ENCODE measurements around the gene PAQR5.

PAQR5 gene

DNA sequence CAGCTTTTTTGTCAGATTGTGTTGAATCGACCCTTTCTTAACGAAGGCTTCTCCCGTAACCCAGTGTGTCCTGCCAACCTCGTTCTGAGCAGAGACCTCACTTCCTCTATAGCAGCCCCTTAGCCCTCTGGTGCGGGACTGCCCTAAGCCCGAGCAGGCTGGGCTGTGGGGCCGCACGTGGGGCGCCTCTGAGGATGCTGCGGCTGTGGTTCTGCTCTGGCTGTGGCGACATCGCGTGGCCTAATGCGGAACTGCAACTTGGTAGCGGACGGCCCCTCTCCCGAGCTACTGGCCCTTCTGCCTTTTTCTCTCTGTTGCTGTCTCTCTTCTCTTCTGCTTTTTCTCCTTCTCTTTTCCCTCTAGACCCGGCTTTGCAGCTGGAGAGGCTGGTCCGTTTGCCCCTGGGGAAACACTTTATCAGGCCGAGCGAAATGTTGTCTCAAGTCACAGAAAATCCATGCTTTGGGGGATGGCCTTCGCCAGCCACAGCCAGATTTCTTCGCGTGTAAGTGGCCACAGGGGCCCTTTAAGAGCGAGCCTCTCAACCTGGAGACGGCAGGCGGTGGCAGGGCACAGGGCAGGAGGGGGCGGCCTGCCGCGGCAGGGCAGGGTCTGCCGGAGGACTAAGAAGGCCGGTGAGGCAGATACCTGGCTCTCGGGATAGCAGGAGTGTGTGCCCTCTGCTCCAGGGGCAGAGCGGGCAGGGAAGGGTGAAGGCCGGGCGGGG lies 96.0 kb downstream of the PAQR5 start:
- DNase-seq = peak; percentile 91

DNA sequence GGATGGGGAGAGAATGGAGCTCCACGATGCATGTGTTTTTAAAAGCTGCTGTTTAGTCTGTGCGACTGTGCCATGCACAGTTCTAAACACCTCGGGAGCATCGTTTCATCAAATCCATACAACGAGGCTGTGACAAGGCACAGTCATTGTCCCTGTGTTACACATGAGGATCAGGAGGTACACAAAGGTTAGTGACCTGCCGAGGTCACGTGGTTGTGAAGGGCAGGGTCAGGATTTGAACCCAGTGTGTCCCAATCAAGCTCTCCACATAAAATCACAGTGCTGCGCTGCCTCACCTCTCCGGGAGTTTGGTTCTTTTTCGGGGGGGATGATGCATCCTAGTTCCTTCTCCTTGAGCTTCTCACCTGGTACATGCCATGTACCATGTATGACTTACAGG lies 96.7 kb downstream of the PAQR5 start:
- no peak for DNase-seq

DNA sequence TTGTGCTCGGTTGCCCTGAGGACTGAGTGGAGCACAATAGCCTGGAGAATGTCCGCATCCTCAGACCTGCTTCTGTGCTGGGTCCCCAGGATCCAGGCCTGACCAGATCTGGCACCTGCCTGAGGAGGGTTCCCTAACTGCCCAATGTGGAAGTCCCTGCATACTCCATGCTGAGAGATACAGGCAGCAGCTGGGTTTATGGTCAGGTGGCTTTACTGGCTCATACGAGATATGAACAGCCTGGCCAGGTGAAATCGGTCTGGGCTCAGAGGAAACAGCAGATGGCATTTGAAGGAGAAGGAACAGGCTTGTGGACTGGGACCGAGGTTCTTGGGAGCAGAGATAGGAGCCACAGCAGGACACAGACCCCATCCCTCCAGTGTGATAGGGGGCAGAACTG lies 97.3 kb downstream of the PAQR5 start:
- peak; percentile 17 for DNase-seq

DNA sequence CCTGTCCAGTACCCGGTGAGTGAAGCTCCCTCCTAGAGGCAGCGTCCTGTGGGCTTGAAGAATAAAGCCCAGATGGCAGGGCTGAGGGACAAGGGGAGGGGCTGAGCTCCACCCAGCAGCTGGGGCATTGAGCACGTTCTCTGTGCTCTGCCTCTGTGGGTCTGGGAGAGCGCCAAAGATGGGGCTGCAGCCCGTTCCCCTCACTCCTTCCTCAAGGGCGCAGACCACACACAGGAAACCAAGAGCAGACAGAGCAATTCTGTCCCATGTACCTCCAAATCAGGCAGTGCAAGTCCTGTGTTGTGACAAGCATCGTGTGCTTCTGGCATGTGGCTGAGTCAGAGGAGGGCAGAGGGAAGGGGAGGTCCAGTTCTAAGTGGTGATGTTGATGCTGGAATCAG lies 99.8 kb downstream of the PAQR5 start:
- DNase-seq = peak; percentile 73

DNA sequence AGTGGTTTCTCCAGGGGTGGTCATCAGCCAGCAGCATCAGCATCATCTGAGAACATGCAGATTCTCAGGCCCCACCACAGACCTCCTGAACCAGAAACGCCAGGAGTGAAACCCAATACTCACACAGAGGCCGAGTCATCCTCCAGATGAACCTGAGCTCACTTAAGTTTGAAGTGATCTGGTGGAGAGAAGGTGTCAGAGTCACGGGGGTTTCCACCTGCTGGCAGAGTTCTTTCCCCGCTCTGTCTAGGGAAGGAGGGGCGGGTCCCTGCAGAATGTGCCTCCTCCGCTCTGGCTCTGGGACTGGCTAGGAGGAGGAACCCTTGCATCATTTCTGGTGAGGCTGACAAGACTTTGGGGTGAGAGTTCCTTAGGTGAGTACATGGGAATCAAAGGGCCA lies 102.1 kb downstream of the PAQR5 start:
- DNase-seq = no peak

DNA sequence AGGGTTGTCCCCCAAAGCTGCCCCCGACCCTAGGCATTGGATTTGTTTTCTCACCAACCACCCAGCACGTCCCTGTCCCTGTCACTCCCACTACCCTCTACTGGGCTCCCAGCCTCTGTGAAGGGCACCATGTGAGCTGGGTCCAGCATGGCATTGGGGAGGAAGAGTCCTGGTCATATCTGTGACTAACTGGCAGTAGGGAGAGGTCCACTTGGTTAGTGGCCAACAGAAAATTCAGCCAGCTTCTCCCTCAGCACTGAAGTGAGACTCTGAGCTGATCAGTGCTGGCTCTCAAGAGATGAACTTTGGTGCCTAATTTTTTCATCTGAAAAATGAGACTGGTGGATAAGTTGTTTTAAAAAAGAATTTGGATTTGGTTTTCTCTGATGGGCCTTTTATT lies 104.1 kb downstream of the PAQR5 start:
- DNase-seq = no peak

DNA sequence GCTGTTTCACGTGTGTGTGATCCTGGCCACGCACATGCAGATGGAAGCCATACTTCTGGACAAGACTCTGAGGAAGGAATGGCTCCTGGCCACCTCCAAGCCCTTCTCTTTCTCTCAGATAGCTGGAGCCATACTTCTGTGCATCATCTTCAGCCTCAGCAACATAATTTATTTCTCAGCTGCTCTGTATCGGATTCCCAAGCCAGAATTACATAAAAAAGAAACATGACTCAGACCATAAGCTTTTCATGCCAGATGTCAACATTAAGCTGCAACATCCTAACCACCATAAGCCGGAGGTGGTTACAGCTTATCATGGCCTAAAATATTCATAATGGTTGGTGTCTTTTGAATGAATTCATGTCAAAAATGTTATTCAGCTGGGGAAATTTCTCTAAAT lies 104.9 kb downstream of the PAQR5 start:
- peak; percentile 61 for DNase-seq

DNA sequence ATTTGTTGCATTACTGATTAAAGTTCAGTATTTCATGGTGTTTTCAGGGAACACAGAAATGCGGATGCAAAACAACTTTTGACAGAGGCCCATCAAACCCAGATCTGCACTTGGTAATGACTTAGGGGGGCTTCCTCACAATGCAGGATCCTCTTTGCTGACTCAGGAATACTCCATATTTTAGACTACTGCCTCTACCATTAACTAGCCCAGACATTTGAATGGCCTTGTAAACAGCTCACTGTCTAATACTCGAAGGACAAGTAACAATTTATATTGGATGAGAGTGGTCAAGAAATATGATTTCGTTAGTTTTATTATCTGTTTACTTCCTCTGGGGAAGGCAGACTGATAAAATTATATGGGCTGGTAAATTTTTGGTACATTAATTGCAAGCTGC lies 106.4 kb downstream of the PAQR5 start:
- no peak for DNase-seq

DNA sequence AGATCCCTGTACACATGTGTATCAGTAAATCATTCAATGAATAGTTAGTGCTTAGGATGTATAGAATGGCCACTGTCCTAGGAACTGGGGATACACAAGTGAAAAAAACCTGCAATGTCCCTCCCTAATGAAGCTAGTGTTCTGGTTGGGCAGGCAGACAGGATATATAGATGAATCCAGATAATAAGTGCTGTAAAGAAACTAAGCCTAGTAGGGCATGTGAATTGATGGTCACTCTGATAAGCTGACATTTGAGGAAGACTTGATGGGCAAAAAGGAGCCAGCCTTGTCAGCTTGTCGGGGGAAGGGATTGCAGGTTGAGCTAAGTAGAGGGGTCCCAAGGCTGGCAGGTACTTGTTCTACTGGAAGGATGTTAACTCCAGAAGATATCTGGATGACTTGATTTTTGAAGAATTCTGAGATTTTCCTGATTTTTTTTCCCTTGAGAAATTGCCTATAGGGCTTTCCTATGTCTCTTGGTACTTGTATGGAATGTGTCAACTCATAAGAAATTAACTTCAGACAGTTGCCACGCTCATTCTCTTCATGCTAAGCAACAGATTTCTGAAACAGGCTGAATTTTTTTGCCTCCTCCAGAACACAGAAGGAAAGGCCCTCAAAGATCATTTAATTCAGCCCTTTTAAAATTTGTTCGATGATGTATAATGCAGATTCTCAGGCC lies 109.1 kb downstream of the PAQR5 start:
- no peak for DNase-seq

DNA sequence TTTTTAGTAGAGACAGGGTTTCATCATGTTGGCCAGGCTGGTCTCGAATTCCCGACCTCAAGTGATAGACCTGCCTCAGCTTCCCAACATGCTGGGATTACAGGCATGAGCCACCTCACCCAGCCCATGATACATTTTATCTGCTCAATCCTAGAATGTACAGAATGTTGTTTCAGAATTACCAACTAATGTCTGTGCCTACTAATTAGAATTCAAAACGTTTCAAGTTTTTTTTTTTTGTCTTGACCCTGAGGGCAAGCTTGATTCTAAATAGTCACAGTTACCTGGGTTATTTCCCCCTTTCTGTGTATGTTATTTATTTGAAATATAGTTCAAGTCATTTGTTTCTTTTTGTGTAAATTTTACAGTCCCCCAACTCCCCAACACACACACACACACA lies 110.1 kb downstream of the PAQR5 start:
- no peak for DNase-seq

DNA sequence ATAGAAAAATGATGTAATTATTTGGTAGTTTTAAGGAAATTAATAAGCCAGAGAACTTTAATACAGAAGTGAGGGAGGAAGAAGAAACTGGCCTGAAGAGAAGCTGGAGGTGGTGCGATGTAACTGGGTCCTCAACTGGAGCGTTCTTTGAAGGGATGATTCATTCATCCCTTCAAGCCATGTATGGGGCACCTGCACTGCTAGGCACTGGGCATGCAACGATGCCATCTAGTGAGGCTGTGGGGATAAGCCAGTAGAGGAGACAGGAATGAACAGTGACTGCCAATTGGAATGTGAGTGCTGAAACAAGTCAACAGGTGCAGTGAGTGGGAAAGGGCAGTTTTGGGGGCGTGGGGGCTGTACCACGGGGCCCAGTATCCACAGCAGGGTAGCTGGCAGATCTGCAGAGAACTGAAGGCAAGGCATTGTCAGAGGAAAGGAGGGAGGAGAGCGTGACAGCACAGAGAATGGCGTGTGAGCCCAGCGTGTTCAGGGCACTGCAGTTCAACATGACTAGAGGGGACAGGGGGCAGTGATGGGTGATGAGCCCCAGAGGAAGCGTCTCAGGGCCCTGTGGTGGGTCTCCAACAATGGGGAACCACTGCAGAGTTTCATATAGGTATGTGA lies 111.6 kb downstream of the PAQR5 start:
- peak; percentile 44 for DNase-seq

DNA sequence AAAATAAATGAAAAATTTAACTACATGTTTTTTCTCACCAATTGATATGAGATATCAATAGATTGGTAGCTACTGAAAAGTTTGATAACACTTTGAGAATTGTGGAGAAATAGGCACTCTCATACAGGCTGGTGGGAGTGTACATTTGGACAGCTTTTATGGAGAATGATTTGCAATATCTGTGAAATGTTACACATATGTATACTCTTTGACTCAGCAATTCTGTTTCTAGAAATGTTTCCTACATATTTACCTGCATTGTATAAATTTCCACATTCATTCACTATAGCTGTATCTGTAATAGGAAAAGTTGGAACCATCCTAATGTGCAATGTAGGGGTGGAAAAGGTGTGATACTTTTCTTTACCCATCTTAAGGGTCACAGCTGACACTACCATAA lies 113.6 kb downstream of the PAQR5 start:
- no peak for DNase-seq

DNA sequence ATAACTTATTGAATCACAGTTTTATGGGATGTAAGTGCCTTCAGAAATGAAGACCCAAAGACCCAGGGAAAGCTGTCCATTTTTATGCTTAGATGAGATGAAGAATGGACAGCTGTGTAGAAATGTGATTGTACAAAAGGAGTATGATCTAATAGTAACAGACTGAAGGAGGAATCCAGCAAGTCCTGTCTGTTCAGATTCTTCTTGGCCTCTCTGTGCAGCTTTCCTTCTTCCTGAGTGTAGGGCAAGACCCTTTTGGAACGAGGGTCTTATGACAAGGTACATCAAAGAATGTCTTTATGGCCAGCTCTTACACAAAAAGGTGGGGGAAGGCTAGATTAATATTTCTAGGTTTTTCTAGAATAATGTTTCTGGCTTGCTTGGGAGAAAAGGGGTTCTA lies 114.0 kb downstream of the PAQR5 start:
- no peak for DNase-seq

DNA sequence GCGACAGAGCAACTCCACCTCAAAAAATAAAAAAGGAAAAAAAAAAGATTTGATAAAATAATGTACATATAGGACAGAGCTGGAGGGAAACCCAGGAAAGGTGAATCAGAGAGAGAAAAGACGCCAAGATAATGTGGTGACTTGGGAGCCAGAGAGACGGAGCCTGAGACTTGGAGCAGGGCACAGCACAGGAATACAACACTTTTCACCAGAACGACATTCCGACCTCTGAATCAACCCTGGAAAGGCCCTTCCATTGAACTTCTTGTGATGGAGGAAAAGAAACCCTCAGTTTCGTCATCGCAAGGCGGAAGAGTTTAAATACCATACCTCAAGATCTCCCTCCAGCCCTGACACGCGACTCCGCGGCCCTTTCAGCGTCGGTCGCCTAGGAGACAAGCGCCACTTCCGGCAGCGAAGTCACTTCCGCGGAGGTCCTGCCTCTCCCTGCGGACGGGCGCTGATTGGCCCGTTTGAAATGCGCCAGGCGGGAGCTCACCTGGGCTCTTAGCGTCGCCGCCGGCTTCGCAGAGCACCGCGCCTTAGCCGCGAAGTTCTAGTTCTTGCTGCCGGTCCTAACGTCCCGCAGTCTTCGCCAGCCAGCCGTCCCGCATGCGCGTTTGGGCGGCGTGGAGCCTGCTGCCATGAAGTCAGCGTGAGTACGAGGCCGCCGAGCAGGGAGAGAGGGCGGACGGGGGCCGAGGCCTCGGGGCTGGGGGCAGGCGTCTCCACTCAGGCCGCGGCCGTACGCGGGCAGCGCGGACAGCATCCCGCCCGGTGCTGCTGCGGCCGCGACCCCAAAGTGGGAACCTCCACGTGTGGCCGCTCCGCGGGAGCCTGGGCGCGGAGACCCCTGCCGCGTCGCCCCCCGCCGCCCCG lies 115.3 kb downstream of the PAQR5 start, which contains the start of gene KIF23:
KIF23 (plus strand) TSS at position 528 of the 879 bp plus-strand sequence; CDS start at position 645, 117 bp downstream.
- DNase-seq = peak; percentile 97

DNA sequence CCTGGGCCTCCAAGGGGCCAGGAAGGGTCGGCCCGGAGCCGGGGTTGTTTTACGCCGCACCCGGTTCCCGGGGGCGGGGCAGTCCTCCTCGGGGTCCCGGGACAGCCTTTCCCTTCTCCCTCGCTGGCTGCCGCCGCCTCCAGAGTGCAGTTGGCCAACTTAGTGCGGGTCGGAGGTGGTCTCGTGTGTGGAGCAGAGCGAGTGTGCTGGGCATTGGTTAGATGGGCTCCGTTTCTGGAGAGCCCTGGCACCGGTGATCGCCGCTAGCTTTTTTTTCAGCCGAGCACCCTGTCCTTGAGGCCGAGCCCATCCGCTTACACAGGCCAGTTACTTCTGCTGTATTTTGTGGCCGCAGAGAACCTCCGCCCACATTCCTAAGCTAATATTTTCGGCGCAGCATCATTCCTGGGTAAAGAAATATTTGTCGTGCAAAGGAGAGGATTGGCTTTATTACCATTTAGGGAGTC lies 116.0 kb downstream of the PAQR5 start:
- DNase-seq = peak; percentile 56

DNA sequence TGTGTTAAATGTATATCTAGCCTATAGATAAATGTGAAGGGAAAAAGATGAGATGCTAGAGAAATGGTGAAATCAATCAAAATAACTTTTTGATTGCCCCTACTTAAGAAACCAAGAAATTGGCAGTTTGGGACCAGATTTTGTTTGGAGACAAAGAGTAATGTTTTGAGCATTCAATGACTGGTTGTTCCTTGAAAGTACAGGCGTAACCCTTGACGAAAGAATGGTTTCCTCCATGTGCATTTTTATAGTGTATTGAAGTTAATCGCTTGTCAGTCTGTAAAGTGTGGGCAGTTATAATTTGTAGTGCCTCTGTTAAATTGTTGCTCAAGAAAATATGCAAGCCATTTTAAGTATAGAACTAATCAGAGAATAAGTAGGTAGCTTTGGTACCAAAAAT lies 116.7 kb downstream of the PAQR5 start:
- no peak for DNase-seq

DNA sequence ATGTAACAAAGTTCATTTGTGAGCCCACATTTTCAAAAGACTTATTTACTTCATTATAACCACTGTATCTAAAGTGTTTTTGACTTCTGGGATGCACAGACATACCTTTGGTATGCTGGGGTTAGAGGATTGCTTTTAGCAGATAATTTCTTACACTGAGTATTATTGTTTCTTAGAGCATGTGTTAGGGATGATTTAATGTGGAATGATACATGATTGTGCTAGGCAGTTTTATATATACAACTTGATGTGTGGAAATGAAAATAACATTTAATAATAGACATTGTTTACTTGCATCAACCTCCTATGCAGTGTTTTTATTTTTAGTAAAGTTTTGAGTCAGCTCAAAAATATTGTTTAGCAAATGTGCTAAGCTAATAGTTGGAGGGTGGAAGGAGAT lies 118.9 kb downstream of the PAQR5 start:
- DNase-seq = no peak

DNA sequence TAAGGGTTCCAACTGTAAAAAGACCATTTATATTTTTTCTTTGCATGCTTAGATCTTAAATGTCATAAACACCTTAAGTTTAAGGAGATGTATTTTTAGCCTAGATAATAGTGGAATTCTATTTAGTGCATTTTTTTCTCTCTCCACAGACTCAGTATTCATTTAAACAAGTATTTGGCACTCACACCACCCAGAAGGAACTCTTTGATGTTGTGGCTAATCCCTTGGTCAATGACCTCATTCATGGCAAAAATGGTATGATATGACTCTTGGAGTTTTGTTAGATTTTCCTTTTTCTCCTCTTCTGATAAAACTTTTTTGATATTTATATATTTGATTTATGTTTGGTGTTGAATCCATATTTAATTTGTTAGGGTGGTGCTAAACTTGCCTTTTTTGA lies 122.8 kb downstream of the PAQR5 start:
- no peak for DNase-seq

DNA sequence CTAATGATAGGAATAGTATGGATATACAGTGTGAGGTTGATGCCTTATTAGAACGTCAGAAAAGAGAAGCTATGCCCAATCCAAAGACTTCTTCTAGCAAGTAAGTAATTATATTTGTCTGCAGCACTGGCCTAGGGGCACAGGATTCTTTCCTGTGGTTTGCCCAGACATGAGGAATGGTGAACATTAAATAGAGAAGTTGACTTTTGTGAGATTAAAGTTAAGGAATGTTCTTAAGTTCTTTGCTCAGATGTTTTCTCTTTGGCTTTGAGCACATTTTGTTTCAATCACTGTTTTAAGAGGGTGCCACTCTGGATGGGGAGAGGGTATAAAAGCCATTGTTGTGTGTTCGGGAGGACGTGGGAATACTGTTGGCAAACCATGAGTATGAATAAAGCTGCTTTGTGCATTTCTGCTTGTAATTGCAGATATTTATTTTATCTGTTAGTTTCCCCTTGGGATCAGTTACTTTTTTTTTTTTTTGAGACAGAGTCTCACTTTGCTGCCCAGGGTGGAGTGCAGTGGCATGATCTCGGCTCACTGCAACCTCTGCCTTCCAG lies 123.7 kb downstream of the PAQR5 start:
- DNase-seq = no peak

DNA sequence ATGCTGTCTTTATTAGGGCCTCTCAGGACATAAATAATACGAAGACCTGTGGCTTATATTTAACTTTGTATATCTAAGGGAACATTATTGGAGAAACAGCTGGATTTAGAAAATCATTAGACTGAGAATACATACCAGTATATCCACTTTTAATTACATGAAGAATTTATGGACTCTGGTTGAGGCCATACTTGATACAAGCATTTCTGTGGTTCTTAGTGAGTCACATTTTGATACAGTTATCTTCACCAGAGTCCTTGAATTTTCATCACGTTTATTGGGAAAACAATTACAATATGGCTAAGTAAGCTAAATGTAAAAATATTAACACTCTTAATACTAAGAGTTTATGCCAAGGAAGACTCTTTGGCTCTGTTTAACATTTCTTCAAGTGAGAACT lies 125.3 kb downstream of the PAQR5 start:
- DNase-seq = no peak

DNA sequence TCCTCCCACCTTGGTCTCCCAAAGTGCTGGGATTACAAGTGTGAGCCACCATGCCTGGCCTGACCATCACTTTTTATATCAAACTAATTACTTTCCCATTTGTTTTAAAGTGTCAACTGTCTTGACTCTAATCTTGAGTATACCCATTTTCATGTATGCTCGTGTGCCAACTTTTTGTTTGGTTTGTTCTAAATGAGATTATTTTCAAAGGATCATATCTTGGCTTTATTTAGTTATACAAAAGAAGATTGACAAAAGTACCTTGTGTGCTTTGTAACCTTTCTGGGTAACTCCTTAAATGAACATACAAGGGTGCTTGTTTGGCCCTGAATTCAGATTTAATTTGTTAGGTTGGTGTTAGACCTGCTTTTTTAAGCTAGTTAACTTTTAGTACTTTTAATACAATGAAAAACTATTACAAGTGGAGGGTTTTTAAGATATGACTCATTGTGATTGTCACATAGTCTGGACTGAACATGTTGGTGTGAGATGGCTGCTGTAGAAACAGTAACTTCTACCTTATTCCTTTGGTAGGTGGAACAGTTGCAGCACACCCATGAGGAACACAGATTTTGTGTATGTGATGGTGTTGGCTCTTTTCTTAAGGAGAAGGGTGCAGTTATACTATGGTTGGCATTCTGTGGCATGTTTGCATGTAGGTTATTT lies 126.2 kb downstream of the PAQR5 start:
- no peak for DNase-seq

DNA sequence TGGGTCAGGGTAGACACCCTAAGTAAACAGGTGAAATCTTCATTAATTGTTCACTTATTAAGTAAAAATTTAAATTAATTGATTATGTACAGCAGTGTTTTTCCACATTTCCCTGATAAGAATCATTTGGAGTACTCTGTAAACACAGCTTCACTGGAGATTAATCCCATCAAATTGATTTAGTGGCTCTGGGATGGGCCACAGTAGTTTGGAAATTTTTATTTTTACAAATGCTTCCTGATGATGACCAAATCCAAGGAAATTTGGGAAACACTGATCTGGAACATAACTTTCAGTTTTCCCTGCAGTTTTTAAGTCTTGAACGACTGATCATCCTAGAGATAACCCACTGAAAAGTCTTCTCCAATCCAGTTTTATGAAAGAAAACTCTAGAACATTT lies 135.1 kb downstream of the PAQR5 start:
- no peak for DNase-seq

All from NCI-H82 (cell line).